ENCODE results near the gene AS3MT. TPM values are rescaled to one million over a fixed set of nuclear protein-coding genes. Genes with fewer than 3 reads are reported as not detected.
"Not testable (repeated sequence)": the region's sequence is repeated elsewhere in the genome, so short reads cannot be mapped to it uniquely, and the experiment has no call there.

AS3MT gene
- total RNA-seq, 1 donor from 2014 or later = 0.47 TPM

- H3K9me3 Mint-ChIP-seq = no peaks in the 10 kb centered on the region
- intact Hi-C loops (cut with micrococcal nuclease) = loop anchor here (1.0 to 10.0 kb wide), 9 partner anchors 82 to 1565 kb away; partner anchors contain the start of genes ARL3, BTRC, NEURL1 and PCGF6
- DNase-seq (ENCODE audit: low spot score) = peak; percentile 78
- peak overlapping the region; percentile 91 for H3K27ac Mint-ChIP-seq
- peaks cover 53% of the 10 kb centered on the region for H3K4me1 Mint-ChIP-seq (ENCODE audit: low read depth)
- peaks cover 7% of the 10 kb centered on the region for H3K27me3 Mint-ChIP-seq (ENCODE audit: insufficient read depth)
- peaks cover 3% of the 10 kb centered on the region for H3K36me3 Mint-ChIP-seq (ENCODE audit: low read depth)
- peak overlapping the region; percentile 92 for H3K4me3 Mint-ChIP-seq
Measured at GRCh38 chr10:102917314-102917961, 48.2 kb downstream of the AS3MT start.

GRCh38 chr10:102917962-102918816, 48.9 kb downstream of the AS3MT start, which contains the start of gene CNNM2:
CNNM2 (plus strand) TSS chr10:102918294; CDS start chr10:102918481, 187 bp downstream.
- Mint-ChIP-seq H3K4me3 (peak within 1 kb of the TSS; percentile 92), H3K4me1 (ENCODE audit: low read depth) (peaks cover 60% of the 10 kb centered on the region), H3K27ac (peak within 1 kb of the TSS; percentile 91), H3K9me3 (no peaks in the 10 kb centered on the region), H3K36me3 (ENCODE audit: low read depth) (peaks cover 3% of the 10 kb centered on the region), H3K27me3 (ENCODE audit: insufficient read depth) (peaks cover 7% of the 10 kb centered on the region)
- intact Hi-C loops (cut with micrococcal nuclease) = loop anchor here (1.0 to 10.0 kb wide), 16 partner anchors 64 to 1566 kb away; partner anchors contain the start of genes ACTR1A, ARL3, BORCS7 and BTRC
- DNase-seq (ENCODE audit: low spot score) = peak; percentile 99

DNA sequence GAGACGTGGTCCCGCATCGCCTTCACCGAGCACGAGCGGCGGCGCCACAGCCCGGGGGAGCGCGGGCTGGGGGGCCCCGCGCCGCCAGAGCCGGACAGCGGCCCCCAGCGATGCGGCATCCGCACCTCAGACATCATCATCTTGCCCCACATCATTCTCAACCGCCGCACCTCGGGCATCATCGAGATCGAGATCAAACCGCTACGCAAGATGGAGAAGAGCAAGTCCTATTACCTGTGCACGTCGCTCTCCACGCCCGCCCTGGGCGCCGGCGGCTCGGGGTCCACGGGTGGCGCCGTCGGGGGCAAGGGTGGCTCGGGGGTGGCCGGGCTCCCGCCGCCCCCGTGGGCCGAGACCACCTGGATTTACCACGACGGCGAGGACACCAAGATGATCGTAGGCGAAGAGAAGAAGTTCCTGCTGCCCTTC, 49.6 kb downstream of the AS3MT start:
- H3K27me3 Mint-ChIP-seq (ENCODE audit: insufficient read depth) = peaks cover 7% of the 10 kb centered on the region
- peak overlapping the region; percentile 92 for H3K4me3 Mint-ChIP-seq
- DNase-seq (ENCODE audit: low spot score) = peak; percentile 31
- intact Hi-C loops (cut with micrococcal nuclease) = loop anchor here (1.0 to 10.0 kb wide), 13 partner anchors 65 to 1567 kb away; partner anchors contain the start of genes ACTR1A, ARL3, BORCS7 and BTRC
- peaks cover 3% of the 10 kb centered on the region for H3K36me3 Mint-ChIP-seq (ENCODE audit: low read depth)
- H3K4me1 Mint-ChIP-seq (ENCODE audit: low read depth) = peaks cover 64% of the 10 kb centered on the region
- no peaks in the 10 kb centered on the region for H3K9me3 Mint-ChIP-seq
- peak overlapping the region; percentile 60 for H3K27ac Mint-ChIP-seq

GRCh38 chr10:102919246-102919959, 50.1 kb downstream of the AS3MT start:
- Mint-ChIP-seq H3K4me1 (ENCODE audit: low read depth) (peaks cover 63% of the 10 kb centered on the region), H3K9me3 (no peaks in the 10 kb centered on the region), H3K27ac (peak overlapping the region; percentile 63), H3K4me3 (peak overlapping the region; percentile 92), H3K36me3 (ENCODE audit: low read depth) (peaks cover 3% of the 10 kb centered on the region), H3K27me3 (ENCODE audit: insufficient read depth) (peaks cover 7% of the 10 kb centered on the region)
- intact Hi-C loops (cut with micrococcal nuclease) = loop anchor here (2.0 to 10.0 kb wide), 7 partner anchors 207 to 1567 kb away; partner anchors contain the start of genes ARL3, BTRC, NEURL1 and NT5C2
- DNase-seq (ENCODE audit: low spot score) = peak; percentile 6

DNA sequence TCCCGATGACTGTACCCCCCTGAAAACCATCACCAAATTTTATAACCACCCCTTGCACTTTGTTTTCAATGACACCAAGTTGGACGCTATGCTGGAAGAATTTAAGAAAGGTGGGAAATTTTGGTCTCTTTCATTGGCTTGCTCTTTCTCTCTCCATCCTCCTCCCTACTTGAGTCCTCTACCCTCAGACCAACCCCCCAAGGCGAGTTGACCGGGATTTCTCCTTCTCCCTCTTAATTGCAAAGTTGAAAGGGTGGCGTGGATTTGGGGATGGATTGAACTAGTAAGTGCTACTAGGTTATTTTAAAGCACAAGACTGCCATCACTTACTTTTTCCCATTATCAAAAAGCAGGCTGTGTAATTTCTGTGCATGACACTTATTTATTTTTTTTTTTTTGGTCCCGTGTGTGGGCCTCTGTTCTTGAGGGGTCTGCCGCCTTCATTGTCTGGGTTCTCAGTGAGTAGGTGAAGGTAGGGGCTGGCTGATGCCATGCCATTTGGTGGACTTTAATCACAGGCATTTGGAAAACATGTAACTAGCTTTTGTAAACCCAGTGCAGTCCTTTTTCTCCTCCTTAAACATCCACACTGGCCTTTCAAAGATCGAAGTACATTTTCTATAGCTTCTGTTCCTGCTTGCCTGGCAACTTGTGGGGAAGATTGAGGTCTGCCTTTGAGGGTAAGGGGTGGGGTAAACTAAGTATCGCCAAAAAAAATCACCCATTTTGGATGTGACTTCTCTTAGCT, 50.9 kb downstream of the AS3MT start:
- H3K9me3 Mint-ChIP-seq = no peaks in the 10 kb centered on the region
- peaks cover 5% of the 10 kb centered on the region for H3K27me3 Mint-ChIP-seq (ENCODE audit: insufficient read depth)
- intact Hi-C loops (cut with micrococcal nuclease) = loop anchor here (2.0 to 10.0 kb wide), 7 partner anchors 208 to 1568 kb away; partner anchors contain the start of genes ARL3, BTRC, NEURL1 and NT5C2
- H3K36me3 Mint-ChIP-seq (ENCODE audit: low read depth) = peaks cover 3% of the 10 kb centered on the region
- no peak for DNase-seq (ENCODE audit: low spot score)
- H3K4me1 Mint-ChIP-seq (ENCODE audit: low read depth) = peaks cover 56% of the 10 kb centered on the region
- peak overlapping the region; percentile 92 for H3K4me3 Mint-ChIP-seq
- peak overlapping the region; percentile 57 for H3K27ac Mint-ChIP-seq

- Mint-ChIP-seq H3K4me1 (ENCODE audit: low read depth) (peaks cover 53% of the 10 kb centered on the region), H3K36me3 (ENCODE audit: low read depth) (peaks cover 10% of the 10 kb centered on the region), H3K9me3 (no peaks in the 10 kb centered on the region), H3K27me3 (ENCODE audit: insufficient read depth) (peaks cover 5% of the 10 kb centered on the region), H3K27ac (no peak overlapping the region), H3K4me3 (no peak overlapping the region)
- intact Hi-C loops (cut with micrococcal nuclease) = no loop called here
- DNase-seq (ENCODE audit: low spot score) = no peak
Measured at GRCh38 chr10:102923601-102924000, 54.3 kb downstream of the AS3MT start.

DNA sequence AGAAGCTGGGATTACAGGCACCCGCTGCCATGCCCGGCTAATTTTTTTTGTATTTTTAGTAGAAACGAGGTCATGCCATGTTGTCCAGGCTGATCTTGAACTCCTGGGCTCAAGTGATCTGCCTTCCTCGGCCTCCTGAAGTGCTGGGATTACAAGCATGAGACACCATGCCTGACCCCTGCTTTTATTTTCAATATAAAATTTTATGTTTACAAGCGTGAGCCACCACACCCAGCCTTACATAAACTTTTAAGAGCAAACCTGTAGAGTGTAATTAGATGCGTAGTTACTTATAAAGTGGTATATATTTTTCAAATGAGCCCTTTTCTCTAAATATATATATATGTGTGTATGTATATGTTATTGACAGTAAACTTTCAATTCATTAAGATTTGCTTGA, 57.6 kb downstream of the AS3MT start:
- H3K27me3 Mint-ChIP-seq (ENCODE audit: insufficient read depth) = peaks cover under 1% of the 10 kb centered on the region
- DNase-seq (ENCODE audit: low spot score) = no peak
- peaks cover 7% of the 10 kb centered on the region for H3K36me3 Mint-ChIP-seq (ENCODE audit: low read depth)
- no peak overlapping the region for H3K4me3 Mint-ChIP-seq
- no peak overlapping the region for H3K27ac Mint-ChIP-seq
- peaks cover 29% of the 10 kb centered on the region for H3K4me1 Mint-ChIP-seq (ENCODE audit: low read depth)
- no peaks in the 10 kb centered on the region for H3K9me3 Mint-ChIP-seq
- intact Hi-C loops (cut with micrococcal nuclease) = no loop called here

DNA sequence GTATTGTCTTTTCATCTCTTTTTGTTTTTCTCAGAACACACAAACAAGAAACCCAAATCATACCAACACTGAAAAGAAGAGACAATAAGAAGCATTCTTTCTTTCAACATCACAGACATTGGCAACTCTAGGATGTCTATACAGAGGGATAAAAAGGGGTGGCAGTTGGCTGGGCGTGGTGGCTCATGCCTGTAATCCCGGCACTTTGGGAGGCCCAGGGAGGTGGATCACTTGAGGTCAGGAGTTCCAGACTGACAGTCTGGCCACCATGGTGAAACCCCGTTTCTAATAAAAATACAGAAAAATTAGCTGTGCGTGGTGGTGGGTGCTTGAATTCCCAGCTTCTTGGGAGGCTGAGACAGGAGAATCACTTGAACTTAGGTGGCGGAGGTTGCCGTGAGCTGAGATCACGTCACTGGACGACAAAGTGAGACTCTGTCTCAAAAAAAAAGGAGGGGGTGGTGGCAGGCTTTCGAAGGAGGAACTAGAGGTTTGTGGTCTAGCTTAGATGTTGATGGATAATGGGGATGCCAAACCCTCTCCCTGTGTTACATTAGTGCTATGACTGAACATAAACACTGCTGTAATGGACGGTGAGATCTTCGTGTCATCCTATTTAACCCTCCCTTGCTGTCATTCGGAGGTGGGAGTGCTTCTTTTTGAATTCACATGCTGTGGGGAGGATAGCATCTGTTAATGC, 58.2 kb downstream of the AS3MT start:
- intact Hi-C loops (cut with micrococcal nuclease) = no loop called here
- Mint-ChIP-seq H3K4me1 (ENCODE audit: low read depth) (peaks cover 25% of the 10 kb centered on the region), H3K4me3 (no peak overlapping the region), H3K9me3 (no peaks in the 10 kb centered on the region), H3K36me3 (ENCODE audit: low read depth) (peaks cover 7% of the 10 kb centered on the region), H3K27me3 (ENCODE audit: insufficient read depth) (no peaks in the 10 kb centered on the region), H3K27ac (peak overlapping the region; percentile 12)
- DNase-seq (ENCODE audit: low spot score) = no peak

GRCh38 chr10:102928442-102928841, 59.2 kb downstream of the AS3MT start:
- intact Hi-C loops (cut with micrococcal nuclease); H3K36me3 Mint-ChIP-seq (ENCODE audit: low read depth); H3K4me3 Mint-ChIP-seq; H3K27ac Mint-ChIP-seq; H3K27me3 Mint-ChIP-seq (ENCODE audit: insufficient read depth); DNase-seq (ENCODE audit: low spot score); H3K9me3 Mint-ChIP-seq: not testable (repeated sequence)
- peaks cover 16% of the 10 kb centered on the region for H3K4me1 Mint-ChIP-seq (ENCODE audit: low read depth)

- H3K27me3 Mint-ChIP-seq (ENCODE audit: insufficient read depth) = no peaks in the 10 kb centered on the region
- DNase-seq (ENCODE audit: low spot score) = no peak
- H3K4me1 Mint-ChIP-seq (ENCODE audit: low read depth) = peaks cover 11% of the 10 kb centered on the region
- H3K36me3 Mint-ChIP-seq (ENCODE audit: low read depth) = peaks cover 7% of the 10 kb centered on the region
- no peaks in the 10 kb centered on the region for H3K9me3 Mint-ChIP-seq
- intact Hi-C loops (cut with micrococcal nuclease) = no loop called here
- H3K27ac Mint-ChIP-seq = no peak overlapping the region
- no peak overlapping the region for H3K4me3 Mint-ChIP-seq
Measured at GRCh38 chr10:102930720-102931119, 61.5 kb downstream of the AS3MT start.

DNA sequence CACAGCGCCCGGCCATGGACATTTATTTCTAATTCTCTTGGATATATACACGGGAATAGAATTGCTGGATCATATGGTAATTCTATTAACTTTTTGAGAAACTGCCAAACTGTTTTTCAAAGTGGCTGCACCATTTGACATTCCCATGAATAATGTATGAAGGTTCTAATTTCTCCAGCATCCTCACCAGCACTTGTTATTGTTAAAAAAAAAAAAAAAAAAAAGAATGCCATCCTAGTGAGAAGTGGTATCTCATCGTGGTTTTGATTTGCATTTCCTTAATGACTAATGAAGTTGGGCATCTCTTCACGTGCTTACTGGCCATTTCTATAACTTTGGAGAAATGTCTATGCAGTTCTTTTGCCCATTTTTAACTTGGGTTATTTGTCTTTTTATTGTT, 62.4 kb downstream of the AS3MT start:
- peaks cover 7% of the 10 kb centered on the region for H3K36me3 Mint-ChIP-seq (ENCODE audit: low read depth)
- no peak overlapping the region for H3K4me3 Mint-ChIP-seq
- peaks cover 20% of the 10 kb centered on the region for H3K4me1 Mint-ChIP-seq (ENCODE audit: low read depth)
- intact Hi-C loops (cut with micrococcal nuclease) = no loop called here
- no peak for DNase-seq (ENCODE audit: low spot score)
- no peaks in the 10 kb centered on the region for H3K27me3 Mint-ChIP-seq (ENCODE audit: insufficient read depth)
- no peaks in the 10 kb centered on the region for H3K9me3 Mint-ChIP-seq
- H3K27ac Mint-ChIP-seq = no peak overlapping the region

Data from activated T-helper 1 cell treated with anti-CD3 and anti-CD28 coated beads, Interleukin-12 subunit alpha, Interleukin-12 subunit beta, Interleukin-2, Interleukin-4 antibody, amounts not matched to agents 30 ng/mL and 10 ng/mL and 1 ng/mL, durations not matched to agents 14 hours and 24 hours and 36 hours (primary cell).